Measurements from ENCODE around the gene MYL12B. TPM values are rescaled to one million over a fixed set of nuclear protein-coding genes. Genes with fewer than 3 reads are reported as not detected.

Gene MYL12B
- total and polyA plus RNA-seq, 2 donors (not counting 3 experiments of a cell fraction or from before 2014, with no cell fraction given) = 634 to 724 TPM

GRCh38 chr18:3233004-3233403 is 28.9 kb upstream of the MYL12B start:
- no peak overlapping the region for H3K27ac ChIP-seq (ENCODE audit: insufficient read depth, low read depth, low read length)
- POLR2A ChIA-PET = no interaction called here
- no peak overlapping the region for H3K4me2 ChIP-seq (ENCODE audit: insufficient read depth, low read length)
- no peaks in the 10 kb centered on the region for H3K27me3 ChIP-seq (ENCODE audit: control insufficient read depth in 2 of 2, insufficient read depth in 2 of 2, low read length in 2 of 2)
- TF ChIP-seq FOS (IDR thresholded peaks at IDR 0.05; ENCODE audit: borderline replicate concordance, insufficient read depth, low read length) (no peak), POLR2AphosphoS5 (IDR thresholded peaks at IDR 0.05; ENCODE audit: insufficient read depth, low read depth, low read length) (no peak), GATA2 (IDR thresholded peaks at IDR 0.05; ENCODE audit: insufficient read depth, insufficient read length, low read depth, low read length) (no peak), POLR2A (IDR thresholded peaks at IDR 0.05; ENCODE audit: low read depth, low read length) (no peak), MYC (IDR thresholded peaks at IDR 0.05; ENCODE audit: low read depth, low read length) (no peak), JUN (IDR thresholded peaks at IDR 0.05; ENCODE audit: borderline replicate concordance, insufficient read depth, insufficient read length, low read depth) (no peak), MAX (IDR thresholded peaks at IDR 0.05; ENCODE audit: insufficient read depth, insufficient read length) (no peak), EZH2 (IDR thresholded peaks at IDR 0.05; ENCODE audit: borderline replicate concordance, low read depth, low read length, severe bottlenecking) (no peak), CTCF (IDR thresholded peaks at IDR 0.05; ENCODE audit: extremely low read depth in 1 of 2, insufficient read depth in 1 of 2, low read depth in 1 of 2, low read length in 2 of 2) (no peak)
- no peak overlapping the region for H2AFZ ChIP-seq (ENCODE audit: low read depth, low read length)
- intact Hi-C loops (cut with micrococcal nuclease) (no loop called here), dilution Hi-C loops (cut with MboI; ENCODE audit: extremely low pct_ligation_motif_present, low sequenced_read_pairs) (no loop called here)
- H3K79me2 ChIP-seq (ENCODE audit: control insufficient read depth, insufficient read depth, low read length) = no peaks in the 10 kb centered on the region
- FAIRE-seq = no peak
- H3K9me3 ChIP-seq (replicated peaks; ENCODE audit: control insufficient read depth, insufficient read depth, low read length) = no peaks in the 10 kb centered on the region
- CTCF ChIA-PET = no interaction called here
- H3K9me1 ChIP-seq (replicated peaks; ENCODE audit: control insufficient read depth, extremely low read depth, insufficient read depth, low read length) = no peaks in the 10 kb centered on the region
- no peak overlapping the region for H3K4me3 ChIP-seq (replicated peaks in 1 of 3; ENCODE audit: insufficient read depth in 1 of 3, low read depth in 1 of 3, low read length in 3 of 3)
- no peaks in the 10 kb centered on the region for H3K4me1 ChIP-seq (ENCODE audit: control insufficient read depth, extremely low read depth, insufficient read depth, low read length)
- no TSS peak for BruUV-seq (replicated peaks)
- no peak for DNase-seq (ENCODE audit: low read depth, low spot score)
- H4K20me1 ChIP-seq (replicated peaks; ENCODE audit: control insufficient read depth, extremely low read depth, insufficient read depth, low read length) = no peaks in the 10 kb centered on the region
- H3K36me3 ChIP-seq (ENCODE audit: control insufficient read depth in 2 of 2, extremely low read depth in 1 of 2, insufficient read depth in 2 of 2, low read length in 2 of 2) = no peaks in the 10 kb centered on the region
- no peak overlapping the region for H3K9ac ChIP-seq (replicated peaks; ENCODE audit: extremely low read depth, insufficient read depth, low read length)

All from endothelial cell of umbilical vein (primary cell).